HFF-Myc (cell line): ENCODE results near the gene LRRC7.
A peak's percentile ranks its signal among the peaks of the same experiment; 100 is the strongest.

ENCODE experiments used
- DNase-seq: peaks from one replicate; pipeline ENCODE4 v3.0.0-alpha.2; 2011; ENCODE audit warnings: low read depth; ENCODE audit errors: extremely low read depth
- H3K4me3 ChIP-seq: replicated peaks from 2 replicates; pipeline ENCODE4 v1.5.1; 2011; ENCODE audit warnings: low read depth, mild to moderate bottlenecking, control low read depth, low read length
- TF ChIP-seq, protein P1 (sequence below): IDR thresholded peaks from 2 replicates; pipeline ENCODE4 v1.5.1; 2012; ENCODE audit warnings: mild to moderate bottlenecking, low read depth, low read length, control low read depth; ENCODE audit errors: missing control alignments

Gene LRRC7

GRCh38 chr1:69728206-69728605 is 160.5 kb downstream of the LRRC7 start:
- TF ChIP-seq, protein P1, sequence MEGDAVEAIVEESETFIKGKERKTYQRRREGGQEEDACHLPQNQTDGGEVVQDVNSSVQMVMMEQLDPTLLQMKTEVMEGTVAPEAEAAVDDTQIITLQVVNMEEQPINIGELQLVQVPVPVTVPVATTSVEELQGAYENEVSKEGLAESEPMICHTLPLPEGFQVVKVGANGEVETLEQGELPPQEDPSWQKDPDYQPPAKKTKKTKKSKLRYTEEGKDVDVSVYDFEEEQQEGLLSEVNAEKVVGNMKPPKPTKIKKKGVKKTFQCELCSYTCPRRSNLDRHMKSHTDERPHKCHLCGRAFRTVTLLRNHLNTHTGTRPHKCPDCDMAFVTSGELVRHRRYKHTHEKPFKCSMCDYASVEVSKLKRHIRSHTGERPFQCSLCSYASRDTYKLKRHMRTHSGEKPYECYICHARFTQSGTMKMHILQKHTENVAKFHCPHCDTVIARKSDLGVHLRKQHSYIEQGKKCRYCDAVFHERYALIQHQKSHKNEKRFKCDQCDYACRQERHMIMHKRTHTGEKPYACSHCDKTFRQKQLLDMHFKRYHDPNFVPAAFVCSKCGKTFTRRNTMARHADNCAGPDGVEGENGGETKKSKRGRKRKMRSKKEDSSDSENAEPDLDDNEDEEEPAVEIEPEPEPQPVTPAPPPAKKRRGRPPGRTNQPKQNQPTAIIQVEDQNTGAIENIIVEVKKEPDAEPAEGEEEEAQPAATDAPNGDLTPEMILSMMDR = no peak
- no peak overlapping the region for H3K4me3 ChIP-seq
- no peak for DNase-seq

DNA sequence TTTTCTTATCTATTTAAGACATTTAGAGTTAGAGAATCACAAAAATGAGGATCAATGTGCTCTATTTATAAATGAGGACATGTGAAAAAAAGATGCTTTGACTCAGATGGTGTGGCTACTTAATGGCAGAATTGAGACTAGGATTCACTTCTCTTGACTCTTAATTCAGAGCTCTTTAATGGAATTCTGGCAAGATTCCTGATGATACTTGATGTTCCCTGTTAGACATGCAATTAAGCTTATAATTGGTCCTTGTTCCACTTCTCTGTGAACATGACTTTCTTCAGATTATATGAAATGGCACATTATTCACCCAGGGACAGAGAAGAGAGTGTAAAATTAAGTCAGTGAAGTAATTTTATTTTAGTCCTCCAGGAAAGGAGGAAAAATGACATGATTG is 165.3 kb downstream of the LRRC7 start:
- TF ChIP-seq, protein P1 = no peak
- no peak for DNase-seq
- H3K4me3 ChIP-seq = no peak overlapping the region

GRCh38 chr1:69737527-69738185 is 169.9 kb downstream of the LRRC7 start:
- peak; percentile 66 for DNase-seq
- TF ChIP-seq, protein P1 = peak; percentile 67
- no peak overlapping the region for H3K4me3 ChIP-seq

DNA sequence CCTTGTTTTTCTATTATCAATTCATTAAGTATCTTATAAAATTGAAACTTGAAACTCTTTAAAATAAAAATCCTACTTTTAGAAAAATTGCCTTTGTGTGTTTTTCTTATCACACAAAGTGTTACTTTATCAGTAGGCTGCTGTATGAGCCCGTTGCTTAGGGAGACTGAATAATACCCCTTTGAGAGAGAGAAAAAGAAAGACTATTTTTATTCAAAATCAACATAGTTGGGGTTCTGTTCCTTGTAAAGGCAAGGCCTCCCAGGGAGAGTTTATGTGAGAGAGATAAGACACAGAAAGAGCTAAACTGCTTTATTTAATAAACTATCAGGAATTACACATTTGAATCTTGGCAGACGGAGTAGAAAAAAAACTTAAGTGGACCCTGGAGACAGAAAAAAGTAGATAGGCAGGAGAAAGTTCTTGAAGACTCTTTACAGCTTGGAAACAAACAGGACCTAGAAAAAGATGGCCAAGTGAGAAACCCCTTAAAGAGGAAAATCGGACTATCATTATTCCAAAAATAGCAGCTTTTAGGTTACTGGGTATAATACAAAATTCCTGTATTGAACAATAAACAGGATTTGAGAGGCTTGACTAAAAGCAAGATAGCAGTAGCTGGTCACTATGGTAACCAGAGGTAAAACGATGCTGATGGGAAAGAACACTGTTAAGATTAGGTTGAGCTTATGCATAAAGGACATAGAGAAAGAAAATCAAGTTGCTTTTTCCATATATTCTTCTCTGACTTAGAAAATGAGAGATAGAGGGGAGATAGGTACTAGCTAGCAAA is 170.9 kb downstream of the LRRC7 start:
- no peak overlapping the region for H3K4me3 ChIP-seq
- no peak for DNase-seq
- TF ChIP-seq, protein P1 = no peak

DNA sequence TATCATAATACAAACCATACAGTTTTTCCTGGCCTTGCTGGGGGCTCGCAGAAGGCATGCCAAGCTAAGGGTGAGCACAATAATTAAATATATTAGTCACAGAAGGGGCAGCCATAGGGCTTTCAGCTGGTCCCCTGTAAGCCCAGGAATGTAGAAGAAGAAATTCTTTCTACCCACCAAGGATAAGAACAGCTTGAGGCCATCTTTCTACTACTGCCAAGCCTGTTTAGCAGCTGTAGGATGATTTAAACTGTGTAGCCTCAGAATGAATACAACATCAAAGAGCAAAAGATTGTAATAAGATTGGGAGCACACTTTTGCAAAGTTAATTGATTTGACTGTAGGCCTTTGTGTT is 171.5 kb downstream of the LRRC7 start:
- TF ChIP-seq, protein P1 = no peak
- no peak for DNase-seq
- H3K4me3 ChIP-seq = no peak overlapping the region

GRCh38 chr1:69743146-69743545 is 175.4 kb downstream of the LRRC7 start:
- TF ChIP-seq, protein P1 = no peak
- H3K4me3 ChIP-seq = no peak overlapping the region
- no peak for DNase-seq
